Measurements from ENCODE around the gene HLA-B.
"Not testable (repeated sequence)": the region's sequence is repeated elsewhere in the genome, so short reads cannot be mapped to it uniquely, and the experiment has no call there.

GRCh38 chr6:31388916-31389801, 32.2 kb upstream of the HLA-B start:
- not testable (repeated sequence) for TF ChIP-seq CTCF, POLR2A, EP300 (IDR thresholded peaks at IDR 0.05)
